Activated B cell treated with CpG ODN at 0.5 μM for 24 hours (primary cell): ENCODE measurements around the gene EIF2B5. TPM values are rescaled to one million over a fixed set of nuclear protein-coding genes. Genes with fewer than 3 reads are reported as not detected.
"Not testable (repeated sequence)": the region's sequence is repeated elsewhere in the genome, so short reads cannot be mapped to it uniquely, and the experiment has no call there.

Experiments
- ATAC-seq: fragments of 200-7000 bp; cut with Tn5 transposase; one replicate; pipeline ENCODE4 v1.10.0; 2021; ENCODE audit warnings: low read depth, mild to moderate bottlenecking, moderate library complexity
- CTCF ChIA-PET: fragments of 350-600 bp; sonication (Branson Sonifier 250); formaldehyde crosslinking; loops from one replicate; lab custom pipeline; 2021; ENCODE audit warnings: antibody characterized with exemption; lab: Charles Lee
- POLR2A ChIA-PET: fragments of 350-600 bp; sonication (Branson Sonifier 250); formaldehyde crosslinking; loops from one replicate; lab custom pipeline; 2021; ENCODE audit warnings: antibody characterized with exemption; lab: Charles Lee
- DNase-seq: peaks from one replicate; pipeline ENCODE4 v3.0.0; 2022
- H3K27ac Mint-ChIP-seq: one replicate; pipeline ENCODE4 v1.8.0; 2020; ENCODE audit warnings: mixed read lengths
- H3K27me3 Mint-ChIP-seq: one replicate; pipeline ENCODE4 v1.8.0; 2021; ENCODE audit warnings: mixed read lengths
- H3K36me3 Mint-ChIP-seq: one replicate; pipeline ENCODE4 v1.8.0; 2021; ENCODE audit warnings: low read depth, mixed read lengths
- H3K4me1 Mint-ChIP-seq: one replicate; pipeline ENCODE4 v1.8.0; 2021; ENCODE audit warnings: mixed read lengths
- H3K4me3 Mint-ChIP-seq: one replicate; pipeline ENCODE4 v1.8.0; 2020; ENCODE audit warnings: mild to moderate bottlenecking, mixed read lengths
- H3K9me3 Mint-ChIP-seq: one replicate; pipeline ENCODE4 v1.8.0; 2020; ENCODE audit warnings: mixed read lengths
- intact Hi-C: fragments of 100-400 bp; cut with micrococcal nuclease; formaldehyde crosslinking; loops from one replicate; pipeline ENCODE4 v1.15.1; 2024
- total RNA-seq: library from RNA; stranded (reverse); gene quantifications from 2 replicates; pipeline ENCODE4 v1.2.3, GENCODE V29; 2022
- TF ChIP-seq, protein P1 (sequence below): fragments of 200-600 bp; IDR thresholded peaks from one replicate; pipeline ENCODE4 v1.8.0; 2022; ENCODE audit warnings: antibody characterized with exemption, mild to moderate bottlenecking

EIF2B5 gene
- total RNA-seq, 1 donor from 2014 or later = 74.2 TPM

DNA sequence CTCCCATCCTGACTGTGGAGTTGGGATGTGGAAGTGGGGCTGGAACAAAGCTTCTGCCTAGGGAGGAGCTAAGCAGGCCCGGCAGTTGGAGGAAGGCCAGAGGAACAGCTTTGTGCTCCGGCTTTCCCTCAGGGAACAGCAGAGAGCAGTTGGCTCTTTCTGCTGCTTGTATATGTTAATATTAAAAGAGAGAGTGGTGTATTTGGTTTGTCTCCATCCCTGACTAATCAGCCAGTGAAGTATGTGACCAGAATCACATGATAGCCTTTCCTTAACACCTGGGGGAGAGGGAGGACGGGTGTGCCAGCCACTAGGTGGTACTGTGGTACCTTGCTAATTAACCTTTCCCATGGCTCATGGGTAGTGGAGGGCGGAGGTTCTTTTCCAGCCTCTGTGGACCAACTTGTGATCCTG lies 10.0 kb downstream of the EIF2B5 start:
- H3K4me3 Mint-ChIP-seq = no peak overlapping the region
- TF ChIP-seq, protein P1, sequence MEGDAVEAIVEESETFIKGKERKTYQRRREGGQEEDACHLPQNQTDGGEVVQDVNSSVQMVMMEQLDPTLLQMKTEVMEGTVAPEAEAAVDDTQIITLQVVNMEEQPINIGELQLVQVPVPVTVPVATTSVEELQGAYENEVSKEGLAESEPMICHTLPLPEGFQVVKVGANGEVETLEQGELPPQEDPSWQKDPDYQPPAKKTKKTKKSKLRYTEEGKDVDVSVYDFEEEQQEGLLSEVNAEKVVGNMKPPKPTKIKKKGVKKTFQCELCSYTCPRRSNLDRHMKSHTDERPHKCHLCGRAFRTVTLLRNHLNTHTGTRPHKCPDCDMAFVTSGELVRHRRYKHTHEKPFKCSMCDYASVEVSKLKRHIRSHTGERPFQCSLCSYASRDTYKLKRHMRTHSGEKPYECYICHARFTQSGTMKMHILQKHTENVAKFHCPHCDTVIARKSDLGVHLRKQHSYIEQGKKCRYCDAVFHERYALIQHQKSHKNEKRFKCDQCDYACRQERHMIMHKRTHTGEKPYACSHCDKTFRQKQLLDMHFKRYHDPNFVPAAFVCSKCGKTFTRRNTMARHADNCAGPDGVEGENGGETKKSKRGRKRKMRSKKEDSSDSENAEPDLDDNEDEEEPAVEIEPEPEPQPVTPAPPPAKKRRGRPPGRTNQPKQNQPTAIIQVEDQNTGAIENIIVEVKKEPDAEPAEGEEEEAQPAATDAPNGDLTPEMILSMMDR = no peak
- ChIA-PET POLR2A (no interaction called here), CTCF (interaction anchor here (0.7 to 2.2 kb wide), 4 partner anchors 82 to 142 kb away, joined by 3 to 7 read pairs (median 4); partner anchors contain the start of gene EEF1AKMT4)
- DNase-seq = no peak
- no peaks in the 10 kb centered on the region for H3K9me3 Mint-ChIP-seq
- H3K27me3 Mint-ChIP-seq = no peaks in the 10 kb centered on the region
- ATAC-seq = peak; percentile 69
- peaks cover 12% of the 10 kb centered on the region for H3K4me1 Mint-ChIP-seq
- intact Hi-C loops = loop anchor here (1.0 kb wide), 2 partner anchors 105 to 144 kb away; no protein-coding TSS in a partner anchor
- peaks cover 63% of the 10 kb centered on the region for H3K36me3 Mint-ChIP-seq
- no peak overlapping the region for H3K27ac Mint-ChIP-seq

DNA sequence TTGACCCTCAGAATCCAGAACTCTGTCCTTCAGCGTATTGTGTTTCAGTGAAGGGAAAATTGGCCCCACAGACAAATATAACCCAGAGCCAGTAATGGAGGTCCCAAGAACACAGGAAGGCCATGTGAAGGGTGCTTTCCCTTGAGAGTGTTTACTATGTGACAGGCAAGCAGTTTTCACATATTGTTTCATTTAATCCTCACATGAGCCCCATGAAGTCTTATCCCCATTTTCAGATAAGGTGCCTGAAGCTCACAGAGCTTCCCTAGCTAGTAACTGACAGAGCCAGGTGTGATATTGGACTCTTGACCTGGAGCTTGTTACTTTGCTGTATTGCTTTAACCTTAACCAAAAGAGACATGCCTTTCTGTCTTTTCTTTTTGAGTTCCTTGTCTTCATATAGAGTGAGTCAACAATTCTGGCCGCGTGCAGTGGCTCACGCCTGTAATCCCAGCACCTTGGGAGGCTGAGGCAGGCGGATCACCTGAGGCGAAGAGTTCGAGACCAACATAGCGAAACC lies 10.7 kb downstream of the EIF2B5 start:
- ChIA-PET POLR2A (no interaction called here), CTCF (interaction anchor here (0.7 to 1.3 kb wide), 4 partner anchors 10 to 142 kb away, joined by 3 to 5 read pairs (median 4); partner anchors contain the start of genes DVL3 and EEF1AKMT4)
- Mint-ChIP-seq H3K4me1 (peaks cover 12% of the 10 kb centered on the region), H3K4me3 (no peak overlapping the region), H3K27ac (no peak overlapping the region), H3K27me3 (no peaks in the 10 kb centered on the region), H3K9me3 (no peaks in the 10 kb centered on the region), H3K36me3 (peaks cover 56% of the 10 kb centered on the region)
- TF ChIP-seq, protein P1 = no peak
- intact Hi-C loops = loop anchor here (1.0 kb wide), 2 partner anchors 104 to 143 kb away; no protein-coding TSS in a partner anchor
- DNase-seq (no peak), ATAC-seq (no peak)

DNA sequence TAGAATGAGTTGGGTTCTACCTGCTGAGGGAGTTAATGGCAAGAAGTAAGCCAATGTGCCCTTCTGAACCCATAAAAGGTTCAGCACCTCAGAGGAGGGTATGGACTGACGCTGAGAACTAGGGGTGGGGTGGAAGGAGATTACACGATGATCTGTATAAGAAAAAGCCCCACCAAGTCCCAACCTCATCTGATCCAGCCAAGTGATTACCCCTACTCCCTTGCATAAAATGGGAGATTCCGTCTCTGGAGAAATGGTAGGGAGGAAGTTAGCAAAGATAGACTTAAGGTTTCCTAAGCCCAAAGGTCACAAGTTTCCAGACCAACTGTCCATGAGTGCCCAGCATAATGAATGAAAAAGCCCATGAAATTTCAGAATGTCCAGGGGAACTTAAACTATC lies 12.9 kb downstream of the EIF2B5 start:
- Mint-ChIP-seq H3K9me3 (no peaks in the 10 kb centered on the region), H3K4me3 (no peak overlapping the region), H3K36me3 (peaks cover 34% of the 10 kb centered on the region), H3K4me1 (peaks cover 12% of the 10 kb centered on the region), H3K27ac (no peak overlapping the region), H3K27me3 (no peaks in the 10 kb centered on the region)
- ChIA-PET CTCF (no interaction called here), POLR2A (no interaction called here)
- intact Hi-C loops = no loop called here
- DNase-seq (no peak), ATAC-seq (no peak)
- TF ChIP-seq, protein P1 = no peak

DNA sequence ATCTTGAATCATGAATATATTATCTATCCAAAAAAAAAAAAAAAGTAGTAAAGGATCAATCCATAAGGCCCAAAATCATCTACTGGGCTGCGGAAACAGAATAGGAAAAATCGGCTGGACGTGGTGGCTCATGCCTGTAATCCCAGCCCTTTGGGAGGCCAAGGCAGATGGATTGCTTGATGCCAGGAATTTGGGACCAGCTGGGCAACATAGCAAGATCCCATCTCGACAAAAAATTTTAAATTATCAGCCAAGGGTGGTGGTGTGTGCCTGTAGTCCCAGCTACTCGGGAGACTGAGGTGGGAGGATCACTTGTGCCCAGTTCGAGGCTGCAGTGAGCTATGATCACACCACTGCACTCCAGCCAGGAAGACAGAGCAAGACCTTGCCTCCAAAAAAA lies 14.0 kb downstream of the EIF2B5 start:
- Mint-ChIP-seq H3K4me3 (no peak overlapping the region), H3K9me3 (no peaks in the 10 kb centered on the region), H3K27ac (no peak overlapping the region), H3K27me3 (no peaks in the 10 kb centered on the region), H3K36me3 (peaks cover 23% of the 10 kb centered on the region), H3K4me1 (peaks cover 9% of the 10 kb centered on the region)
- CTCF ChIA-PET = no interaction called here
- TF ChIP-seq, protein P1 = no peak
- DNase-seq (no peak), ATAC-seq (no peak)
- intact Hi-C loops = no loop called here
- POLR2A ChIA-PET = no interaction called here

DNA sequence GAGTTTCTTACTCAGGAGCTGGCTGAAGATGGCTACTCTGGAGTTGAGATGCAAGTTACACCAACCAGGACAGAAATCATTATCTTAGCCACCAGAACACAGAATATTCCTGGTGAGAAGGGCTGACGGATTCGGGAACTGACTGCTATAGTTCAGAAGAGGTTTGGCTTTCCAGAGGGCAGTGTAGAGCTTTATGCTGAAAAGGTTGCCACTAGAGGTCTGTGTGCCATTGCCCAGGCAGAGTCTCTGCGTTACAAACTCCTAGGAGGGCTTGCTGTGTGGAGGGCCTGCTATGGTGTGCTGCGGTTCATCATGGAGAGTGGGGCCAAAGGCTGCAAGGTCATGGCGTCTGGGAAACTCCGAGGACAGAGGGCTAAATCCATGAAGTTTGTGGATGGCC lies 14.6 kb downstream of the EIF2B5 start:
- H3K27me3 Mint-ChIP-seq, H3K9me3 Mint-ChIP-seq, ATAC-seq, DNase-seq, H3K4me1 Mint-ChIP-seq, CTCF ChIA-PET, intact Hi-C loops, H3K27ac Mint-ChIP-seq, H3K4me3 Mint-ChIP-seq: not testable (repeated sequence)
- POLR2A ChIA-PET = interaction anchor here (1.2 kb wide), 1 partner anchor 15 kb away, joined by 4 read pairs; the partner anchor contains the start of gene EIF2B5
- H3K36me3 Mint-ChIP-seq = peaks cover 17% of the 10 kb centered on the region
